Neuronal stem cell (in vitro differentiated cells): ENCODE data around the gene TRIM3.

Experiments used
- DNase-seq: peaks from one replicate; pipeline ENCODE4 v3.0.0-alpha.2; 2013; ENCODE audit warnings: low spot score
- H2AFZ ChIP-seq: one replicate; pipeline ENCODE4 v1.6.1; 2013; ENCODE audit warnings: mild to moderate bottlenecking, low read length, inconsistent platforms
- H2AK5ac ChIP-seq: 2 replicates; pipeline ENCODE4 v1.6.1; 2013; ENCODE audit warnings: low read depth, mild to moderate bottlenecking, inconsistent platforms, low read length, moderate library complexity, mixed read lengths
- H2BK120ac ChIP-seq: 2 replicates; pipeline ENCODE4 v1.6.1; 2013; ENCODE audit warnings: low read depth, mild to moderate bottlenecking, inconsistent platforms, low read length, moderate library complexity, mixed read lengths
- H2BK12ac ChIP-seq: one replicate; pipeline ENCODE4 v1.6.1; 2013; ENCODE audit warnings: low read length, inconsistent platforms
- H2BK15ac ChIP-seq: 2 replicates; pipeline ENCODE4 v1.6.1; 2013; ENCODE audit warnings: mild to moderate bottlenecking, low read length, inconsistent platforms, mixed read lengths
- H2BK5ac ChIP-seq: one replicate; pipeline ENCODE4 v1.6.1; 2013; ENCODE audit warnings: inconsistent platforms, mild to moderate bottlenecking, low read length, moderate library complexity
- H3K14ac ChIP-seq: one replicate; pipeline ENCODE4 v1.6.1; 2013; ENCODE audit warnings: low read length, inconsistent platforms
- H3K18ac ChIP-seq: 2 replicates; pipeline ENCODE4 v1.6.1; 2013; ENCODE audit warnings: low read length, inconsistent platforms
- H3K23ac ChIP-seq: 2 replicates; pipeline ENCODE4 v1.6.1; 2013; ENCODE audit warnings: low read depth, mild to moderate bottlenecking, mixed read lengths, low read length, inconsistent platforms; ENCODE audit not compliant: poor library complexity
- H3K27ac ChIP-seq: replicated peaks from 3 replicates; pipeline ENCODE4 v1.5.1; 2013; ENCODE audit warnings: low read length, inconsistent platforms
- H3K27me3 ChIP-seq, 3 experiments: 2 replicates each; pipeline ENCODE4 v1.6.1; 2013; ENCODE audit warnings: low read length in 3 of 3, mild to moderate bottlenecking in 2 of 3, inconsistent platforms in 1 of 3, low read depth in 1 of 3, mixed read lengths in 1 of 3, moderate library complexity in 1 of 3; ENCODE audit not compliant: control insufficient read depth in 3 of 3, insufficient read depth in 3 of 3
- H3K36me3 ChIP-seq, 2 donors: replicated peaks in 1 of 2; 2 replicates each; pipeline ENCODE4 v1.6.1; 2013; ENCODE audit warnings: low read length in 2 of 2; ENCODE audit not compliant: control insufficient read depth in 2 of 2, insufficient read depth in 2 of 2
- H3K4ac ChIP-seq: 2 replicates; pipeline ENCODE4 v1.6.1; 2013; ENCODE audit warnings: inconsistent platforms, mild to moderate bottlenecking, low read length, moderate library complexity
- H3K4me1 ChIP-seq, 2 donors: 1 replicate in 1 of 2; 2 replicates in 1 of 2; pipeline ENCODE4 v1.6.1; 2013; ENCODE audit warnings: low read length in 2 of 2, low read depth in 1 of 2; ENCODE audit not compliant: control insufficient read depth in 2 of 2, insufficient read depth in 1 of 2
- H3K4me2 ChIP-seq: one replicate; pipeline ENCODE4 v1.6.1; 2013; ENCODE audit warnings: mild to moderate bottlenecking, low read length, inconsistent platforms; ENCODE audit not compliant: insufficient read depth, poor library complexity, severe bottlenecking
- H3K4me3 ChIP-seq, 2 donors: 2 replicates each; pipeline ENCODE4 v1.5.1; 2013; ENCODE audit warnings: low read length in 2 of 2, mild to moderate bottlenecking in 2 of 2, inconsistent platforms in 1 of 2, moderate library complexity in 1 of 2
- H3K79me1 ChIP-seq: one replicate; pipeline ENCODE4 v1.6.1; 2013; ENCODE audit warnings: low read depth, mild to moderate bottlenecking, inconsistent platforms, low read length, moderate library complexity
- H3K9ac ChIP-seq: one replicate; pipeline ENCODE4 v1.6.1; 2013; ENCODE audit warnings: mild to moderate bottlenecking, low read depth, low read length, inconsistent platforms; ENCODE audit not compliant: poor library complexity
- H3K9me3 ChIP-seq, 2 donors: replicated peaks in 1 of 2; 2 replicates each; pipeline versions ENCODE3 to v1.6.1; 2013; ENCODE audit warnings: low read length in 2 of 2, mild to moderate bottlenecking in 2 of 2, inconsistent platforms in 1 of 2, low read depth in 1 of 2, mixed read lengths in 1 of 2, moderate library complexity in 1 of 2; ENCODE audit not compliant: control insufficient read depth in 2 of 2, insufficient read depth in 1 of 2
- H4K8ac ChIP-seq: one replicate; pipeline ENCODE4 v1.6.1; 2013; ENCODE audit warnings: low read depth, mild to moderate bottlenecking, inconsistent platforms, low read length, moderate library complexity
- H4K91ac ChIP-seq: one replicate; pipeline ENCODE4 v1.6.1; 2013; ENCODE audit warnings: low read length, low read depth, mild to moderate bottlenecking, inconsistent platforms; ENCODE audit not compliant: poor library complexity
- WGBS, 2 donors: extraction: QIAGEN DNeasy Blood & Tissue Kit; methylation state at CpG; one replicate each; pipeline ENCODE4 v1.1.7; 2013; ENCODE audit warnings: missing lambda C conversion rate in 2 of 2, mixed read lengths in 1 of 2; ENCODE audit not compliant: insufficient read length in 2 of 2, insufficient replicate concordance in 1 of 2; ENCODE audit errors: extremely low coverage in 2 of 2; 5-methylcytosine and 5-hydroxymethylcytosine counted together

Gene TRIM3

DNA sequence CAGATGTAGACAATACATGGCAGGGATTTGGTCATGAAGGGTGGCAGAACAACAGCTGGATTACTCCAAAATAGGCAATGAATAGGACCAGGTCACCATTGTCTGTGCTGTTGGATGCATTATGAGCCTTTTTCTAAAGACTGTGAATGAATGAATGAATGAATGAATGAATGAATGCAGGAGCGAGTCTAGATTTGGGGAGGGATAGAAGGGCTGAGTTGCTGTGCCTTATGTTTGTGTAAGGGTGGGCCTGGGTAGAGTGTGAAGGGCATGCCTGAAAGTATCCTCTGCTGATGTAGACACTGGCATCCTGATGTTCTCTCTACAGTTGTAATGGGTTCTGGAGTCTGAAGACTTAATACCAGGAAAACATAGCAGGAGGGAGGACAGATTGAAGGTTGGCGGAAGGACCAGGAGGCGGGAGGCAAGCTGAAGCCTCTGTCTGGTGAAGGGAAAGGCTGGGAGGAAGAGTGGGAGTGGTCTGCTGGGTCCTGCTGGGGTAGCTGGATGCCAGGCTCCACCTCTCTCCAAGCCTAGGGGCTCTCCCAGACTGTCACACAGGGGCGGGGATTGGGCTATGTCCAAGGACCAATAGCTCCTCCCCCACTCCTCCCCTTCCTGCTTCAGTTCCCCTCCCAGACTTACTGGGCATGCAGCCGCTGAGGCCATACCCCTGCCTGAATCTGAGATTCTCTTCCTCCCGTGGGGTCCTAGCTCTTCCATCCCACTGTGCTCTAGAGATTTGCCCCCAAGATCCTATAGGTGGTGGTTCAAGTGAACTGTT lies 4.8 kb downstream of the TRIM3 start:
- H3K79me1 ChIP-seq, result no peaks in the 10 kb centered on the region
- no peak overlapping the region for H3K4ac ChIP-seq
- peaks cover 7 to 16% of the 10 kb centered on the region in 2 donors for H3K4me1 ChIP-seq
- no peak overlapping the region for H2BK5ac ChIP-seq
- H2BK120ac ChIP-seq, result no peak overlapping the region
- H3K4me3 ChIP-seq, result no peak overlapping the region
- DNase-seq, result peak; percentile 88
- H2AK5ac ChIP-seq, result no peak overlapping the region
- no peak overlapping the region for H4K8ac ChIP-seq
- H4K91ac ChIP-seq, result no peak overlapping the region
- H3K18ac ChIP-seq, result no peak overlapping the region
- H3K27ac ChIP-seq, result no peak overlapping the region
- H2BK12ac ChIP-seq, result no peak overlapping the region
- no peaks in the 10 kb centered on the region for H3K9me3 ChIP-seq
- no peak overlapping the region for H3K9ac ChIP-seq
- peak overlapping the region; percentile 78 for H2AFZ ChIP-seq
- no peak overlapping the region for H2BK15ac ChIP-seq
- no peak overlapping the region for H3K14ac ChIP-seq
- peaks cover 3 to 16% of the 10 kb centered on the region in 2 donors for H3K36me3 ChIP-seq
- H3K23ac ChIP-seq, result no peak overlapping the region
- WGBS, 2 donors, result no CpG with 5 or more reads among the region's 6 CpGs
- H3K4me2 ChIP-seq, result peak overlapping the region; percentile 30
- H3K27me3 ChIP-seq, result no peaks in the 10 kb centered on the region

- Histone ChIP-seq H3K4me2 (no peak overlapping the region), H2AFZ (no peak overlapping the region), H3K36me3 (peaks cover 29 to 61% of the 10 kb centered on the region in 2 donors), H3K18ac (no peak overlapping the region), H2AK5ac (no peak overlapping the region), H2BK5ac (no peak overlapping the region), H3K23ac (no peak overlapping the region), H4K91ac (no peak overlapping the region), H3K9ac (no peak overlapping the region), H3K4ac (no peak overlapping the region), H2BK12ac (no peak overlapping the region), H2BK15ac (no peak overlapping the region), H2BK120ac (no peak overlapping the region), H3K4me1 (no peaks in the 10 kb centered on the region), H3K9me3 (no peaks in the 10 kb centered on the region), H3K79me1 (peaks cover 3% of the 10 kb centered on the region), H4K8ac (no peak overlapping the region), H3K27me3 (no peaks in the 10 kb centered on the region), H3K14ac (no peak overlapping the region), H3K4me3 (no peak overlapping the region), H3K27ac (no peak overlapping the region)
- WGBS, 2 donors, result no CpG with 5 or more reads among the region's 1 CpG
- DNase-seq, result no peak
Observed at GRCh38 chr11:6459099-6459450, 14.7 kb downstream of the TRIM3 start.

- H4K8ac ChIP-seq, result no peak overlapping the region
- no peak overlapping the region for H2BK15ac ChIP-seq
- H3K4me2 ChIP-seq, result no peak overlapping the region
- H3K27ac ChIP-seq, result no peak overlapping the region
- no peak overlapping the region for H2BK120ac ChIP-seq
- no peak overlapping the region for H2AK5ac ChIP-seq
- no peak for DNase-seq
- no peak overlapping the region for H3K4me3 ChIP-seq
- no peak overlapping the region for H3K14ac ChIP-seq
- no peaks in the 10 kb centered on the region for H3K9me3 ChIP-seq
- H3K36me3 ChIP-seq, result peaks cover 29 to 55% of the 10 kb centered on the region in 2 donors
- no peak overlapping the region for H2BK5ac ChIP-seq
- H3K79me1 ChIP-seq, result peaks cover 3% of the 10 kb centered on the region
- no peaks in the 10 kb centered on the region for H3K4me1 ChIP-seq
- H2BK12ac ChIP-seq, result no peak overlapping the region
- WGBS, 2 donors, result no CpG with 5 or more reads among the region's 2 CpGs
- no peak overlapping the region for H2AFZ ChIP-seq
- H3K18ac ChIP-seq, result no peak overlapping the region
- H3K23ac ChIP-seq, result no peak overlapping the region
- H3K4ac ChIP-seq, result no peak overlapping the region
- H3K27me3 ChIP-seq, result no peaks in the 10 kb centered on the region
- H3K9ac ChIP-seq, result no peak overlapping the region
- no peak overlapping the region for H4K91ac ChIP-seq
Observed at GRCh38 chr11:6458352-6459098, 15.2 kb downstream of the TRIM3 start.

GRCh38 chr11:6457581-6458320 lies 16.0 kb downstream of the TRIM3 start:
- Histone ChIP-seq H3K4me2 (no peak overlapping the region), H3K27ac (no peak overlapping the region), H4K8ac (no peak overlapping the region), H3K36me3 (peaks cover 26 to 58% of the 10 kb centered on the region in 2 donors), H3K18ac (no peak overlapping the region), H2BK15ac (no peak overlapping the region), H3K27me3 (no peaks in the 10 kb centered on the region), H2BK12ac (no peak overlapping the region), H2BK120ac (no peak overlapping the region), H2AK5ac (no peak overlapping the region), H2AFZ (no peak overlapping the region), H3K9me3 (no peaks in the 10 kb centered on the region), H3K9ac (peak overlapping the region; percentile 61), H3K4ac (no peak overlapping the region), H3K79me1 (peaks cover 3% of the 10 kb centered on the region), H2BK5ac (no peak overlapping the region), H3K4me3 (no peak overlapping the region), H4K91ac (no peak overlapping the region), H3K14ac (no peak overlapping the region), H3K4me1 (no peaks in the 10 kb centered on the region), H3K23ac (peak overlapping the region; percentile 25)
- DNase-seq, result no peak
- no CpG with 5 or more reads among the region's 26 CpGs for WGBS, 2 donors
